ENCODE measurements around the gene SNRPB2. TPM values are rescaled to one million over a fixed set of nuclear protein-coding genes. Genes with fewer than 3 reads are reported as not detected.

The SNRPB2 gene
- total RNA-seq, 2 experiments from 2014 or later, result 109 to 110 TPM

GRCh38 chr20:16707674-16708073 lies 22.2 kb upstream of the SNRPB2 start:
- DNase-seq, result no peak
- ChIA-PET CTCF (no interaction called here), POLR2A (no interaction called here)
- no peaks in the 10 kb centered on the region for H3K27me3 Mint-ChIP-seq
- H3K4me3 Mint-ChIP-seq, result no peak overlapping the region
- H3K27ac Mint-ChIP-seq, result no peak overlapping the region
- H3K9me3 Mint-ChIP-seq, result peaks cover 8% of the 10 kb centered on the region
- H3K36me3 Mint-ChIP-seq, result peaks cover 4% of the 10 kb centered on the region
- intact Hi-C loops (cut with micrococcal nuclease), result no loop called here
- H3K4me1 Mint-ChIP-seq (ENCODE audit: low read depth), result peaks cover 33% of the 10 kb centered on the region

- Mint-ChIP-seq H3K27me3 (no peaks in the 10 kb centered on the region), H3K9me3 (peaks cover 8% of the 10 kb centered on the region), H3K4me3 (no peak overlapping the region), H3K36me3 (peaks cover 4% of the 10 kb centered on the region), H3K4me1 (ENCODE audit: low read depth) (peaks cover 33% of the 10 kb centered on the region), H3K27ac (no peak overlapping the region)
- ChIA-PET POLR2A (no interaction called here), CTCF (interaction anchor here (1.0 kb wide), 1 partner anchor 52 kb away, joined by 3 read pairs; no protein-coding TSS in a partner anchor)
- intact Hi-C loops (cut with micrococcal nuclease), result loop anchor here (1.0 kb wide), 1 partner anchor 24 kb away; no protein-coding TSS in a partner anchor
- DNase-seq, result no peak
These were observed 21.2 kb upstream of the SNRPB2 start for GRCh38 chr20:16708602-16709001.

DNA sequence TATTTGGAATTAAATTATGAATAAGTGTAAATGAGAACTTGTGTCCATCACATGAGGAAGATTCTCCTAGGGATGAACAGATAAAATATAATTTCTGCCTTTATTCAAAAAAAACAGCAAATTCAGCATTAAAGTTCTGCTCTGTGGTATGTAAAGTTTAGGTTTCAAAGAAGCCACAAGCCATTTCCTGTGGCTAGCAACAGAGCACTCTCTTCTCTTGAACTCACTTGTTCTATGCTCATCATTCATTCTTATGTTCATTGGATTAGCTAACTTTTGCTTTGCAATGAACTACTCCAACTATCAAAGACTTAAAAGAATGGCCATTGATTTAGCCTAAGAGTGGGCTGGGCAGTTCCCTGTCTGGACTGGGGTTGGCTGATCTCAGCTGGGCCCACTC lies 20.8 kb upstream of the SNRPB2 start:
- Mint-ChIP-seq H3K27me3 (no peaks in the 10 kb centered on the region), H3K4me3 (no peak overlapping the region), H3K36me3 (peaks cover 4% of the 10 kb centered on the region), H3K4me1 (ENCODE audit: low read depth) (peaks cover 33% of the 10 kb centered on the region), H3K9me3 (peaks cover 8% of the 10 kb centered on the region), H3K27ac (no peak overlapping the region)
- ChIA-PET CTCF (interaction anchor here (0.7 to 1.0 kb wide), 2 partner anchors 40 to 52 kb away, joined by 3 read pairs; no protein-coding TSS in a partner anchor), POLR2A (no interaction called here)
- DNase-seq, result no peak
- intact Hi-C loops (cut with micrococcal nuclease), result loop anchor here (1.0 kb wide), 1 partner anchor 23 kb away; no protein-coding TSS in a partner anchor

- POLR2A ChIA-PET, result no interaction called here
- no peak overlapping the region for H3K4me3 Mint-ChIP-seq
- peaks cover 3% of the 10 kb centered on the region for H3K9me3 Mint-ChIP-seq
- H3K27ac Mint-ChIP-seq, result no peak overlapping the region
- CTCF ChIA-PET, result no interaction called here
- H3K4me1 Mint-ChIP-seq (ENCODE audit: low read depth), result peaks cover 33% of the 10 kb centered on the region
- no peak for DNase-seq
- no peaks in the 10 kb centered on the region for H3K36me3 Mint-ChIP-seq
- intact Hi-C loops (cut with micrococcal nuclease), result no loop called here
- no peaks in the 10 kb centered on the region for H3K27me3 Mint-ChIP-seq
These were observed 19.0 kb upstream of the SNRPB2 start for GRCh38 chr20:16710781-16711180.

DNA sequence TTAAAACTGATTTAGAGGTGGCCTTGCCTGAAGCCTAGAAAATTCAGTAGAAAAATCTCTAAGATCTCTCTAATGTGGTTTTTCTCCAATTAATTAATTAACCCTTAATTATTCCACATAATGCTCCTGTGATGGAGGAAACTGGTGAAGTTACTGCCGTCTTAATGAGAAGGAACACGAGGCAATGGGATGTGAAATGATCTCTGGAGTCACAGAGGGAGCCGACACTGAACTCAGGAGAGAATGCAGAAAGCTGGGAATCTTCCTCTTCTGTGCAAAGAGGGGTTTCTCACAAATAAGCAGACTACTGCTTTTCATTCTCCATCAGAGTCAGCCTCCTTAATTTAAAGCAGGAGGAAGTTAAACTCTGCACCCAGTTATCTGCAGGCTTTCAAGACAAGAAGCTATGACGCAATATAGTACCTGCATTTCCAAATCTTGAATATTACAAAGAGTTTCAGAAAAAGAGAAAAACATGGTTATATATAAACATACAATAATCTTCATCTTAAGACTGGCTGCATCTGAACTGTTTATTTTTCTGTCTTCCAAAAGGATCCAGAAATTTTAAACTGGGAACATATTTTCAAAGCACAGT lies 18.1 kb upstream of the SNRPB2 start:
- Mint-ChIP-seq H3K4me1 (ENCODE audit: low read depth) (peaks cover 30% of the 10 kb centered on the region), H3K27me3 (no peaks in the 10 kb centered on the region), H3K27ac (no peak overlapping the region), H3K36me3 (no peaks in the 10 kb centered on the region), H3K4me3 (no peak overlapping the region), H3K9me3 (no peaks in the 10 kb centered on the region)
- ChIA-PET POLR2A (no interaction called here), CTCF (no interaction called here)
- DNase-seq, result no peak
- intact Hi-C loops (cut with micrococcal nuclease), result no loop called here

- intact Hi-C loops (cut with micrococcal nuclease), result no loop called here
- H3K9me3 Mint-ChIP-seq, result no peaks in the 10 kb centered on the region
- ChIA-PET POLR2A (no interaction called here), CTCF (interaction anchor here (1.4 kb wide), 1 partner anchor 96 kb away, joined by 4 read pairs; no protein-coding TSS in a partner anchor)
- H3K4me1 Mint-ChIP-seq (ENCODE audit: low read depth), result peaks cover 25% of the 10 kb centered on the region
- no peak overlapping the region for H3K4me3 Mint-ChIP-seq
- H3K36me3 Mint-ChIP-seq, result no peaks in the 10 kb centered on the region
- DNase-seq, result no peak
- H3K27ac Mint-ChIP-seq, result no peak overlapping the region
- H3K27me3 Mint-ChIP-seq, result no peaks in the 10 kb centered on the region
These were observed 17.3 kb upstream of the SNRPB2 start for GRCh38 chr20:16712511-16712947.

GRCh38 chr20:16713066-16713465 lies 16.8 kb upstream of the SNRPB2 start:
- Mint-ChIP-seq H3K9me3 (no peaks in the 10 kb centered on the region), H3K27me3 (peaks cover 2% of the 10 kb centered on the region), H3K36me3 (no peaks in the 10 kb centered on the region), H3K4me1 (ENCODE audit: low read depth) (peaks cover 20% of the 10 kb centered on the region), H3K4me3 (no peak overlapping the region), H3K27ac (no peak overlapping the region)
- ChIA-PET CTCF (interaction anchor here (1.4 kb wide), 1 partner anchor 95 kb away, joined by 4 read pairs; no protein-coding TSS in a partner anchor), POLR2A (no interaction called here)
- DNase-seq, result no peak
- intact Hi-C loops (cut with micrococcal nuclease), result no loop called here

GRCh38 chr20:16714242-16714641 lies 15.6 kb upstream of the SNRPB2 start:
- CTCF ChIA-PET, result no interaction called here
- Mint-ChIP-seq H3K27me3 (peaks cover 3% of the 10 kb centered on the region), H3K4me3 (no peak overlapping the region), H3K9me3 (no peaks in the 10 kb centered on the region), H3K4me1 (ENCODE audit: low read depth) (peaks cover 8% of the 10 kb centered on the region), H3K36me3 (no peaks in the 10 kb centered on the region), H3K27ac (no peak overlapping the region)
- DNase-seq, result no peak
- intact Hi-C loops (cut with micrococcal nuclease), result no loop called here
- POLR2A ChIA-PET, result no interaction called here

- no peak for DNase-seq
- Mint-ChIP-seq H3K9me3 (no peaks in the 10 kb centered on the region), H3K27ac (no peak overlapping the region), H3K4me3 (no peak overlapping the region), H3K27me3 (peaks cover 5% of the 10 kb centered on the region), H3K4me1 (ENCODE audit: low read depth) (peaks cover 3% of the 10 kb centered on the region), H3K36me3 (no peaks in the 10 kb centered on the region)
- CTCF ChIA-PET, result no interaction called here
- intact Hi-C loops (cut with micrococcal nuclease), result no loop called here
- POLR2A ChIA-PET, result no interaction called here
These were observed 15.1 kb upstream of the SNRPB2 start for GRCh38 chr20:16714751-16715150.

GRCh38 chr20:16719421-16719820 lies 10.4 kb upstream of the SNRPB2 start:
- Mint-ChIP-seq H3K27ac (no peak overlapping the region), H3K36me3 (no peaks in the 10 kb centered on the region), H3K9me3 (no peaks in the 10 kb centered on the region), H3K4me3 (no peak overlapping the region), H3K4me1 (ENCODE audit: low read depth) (no peaks in the 10 kb centered on the region), H3K27me3 (peaks cover 24% of the 10 kb centered on the region)
- DNase-seq, result no peak
- intact Hi-C loops (cut with micrococcal nuclease), result no loop called here
- ChIA-PET POLR2A (no interaction called here), CTCF (no interaction called here)

GRCh38 chr20:16729080-16729479 lies 746 bp upstream of the SNRPB2 start:
- H3K4me1 Mint-ChIP-seq (ENCODE audit: low read depth), result peaks cover 41% of the 10 kb centered on the region
- H3K27ac Mint-ChIP-seq, result peak overlapping the region; percentile 99
- DNase-seq, result no peak
- ChIA-PET CTCF (no interaction called here), POLR2A (interaction anchor here (0.7 to 1.5 kb wide), 2 partner anchors 40 to 154 kb away, joined by 3 to 6 read pairs; no protein-coding TSS in a partner anchor)
- H3K9me3 Mint-ChIP-seq, result peaks cover 7% of the 10 kb centered on the region
- H3K36me3 Mint-ChIP-seq, result peaks cover 37% of the 10 kb centered on the region
- intact Hi-C loops (cut with micrococcal nuclease), result no loop called here
- H3K4me3 Mint-ChIP-seq, result peak overlapping the region; percentile 100
- H3K27me3 Mint-ChIP-seq, result peaks cover 15% of the 10 kb centered on the region

- Mint-ChIP-seq H3K9me3 (peaks cover 7% of the 10 kb centered on the region), H3K4me3 (no peak overlapping the region), H3K27me3 (peaks cover 4% of the 10 kb centered on the region), H3K36me3 (peaks cover 57% of the 10 kb centered on the region), H3K27ac (peak overlapping the region; percentile 75), H3K4me1 (ENCODE audit: low read depth) (peaks cover 60% of the 10 kb centered on the region)
- no peak for DNase-seq
- intact Hi-C loops (cut with micrococcal nuclease), result loop anchor here (1.0 to 10.0 kb wide), 2 partner anchors 23 to 1402 kb away; partner anchors contain the start of genes KAT14 and PET117
- ChIA-PET POLR2A (no interaction called here), CTCF (no interaction called here)
These were observed 2.8 kb downstream of the SNRPB2 start for GRCh38 chr20:16732506-16733152.

Data from activated CD4-positive, alpha-beta memory T cell treated with anti-CD3 and anti-CD28 coated beads for 36 hours (primary cell).